Skin epidermis (tissue), 12 donors: ENCODE data around the gene PPP1R27.
"Not testable (repeated sequence)": the region's sequence is repeated elsewhere in the genome, so short reads cannot be mapped to it uniquely, and the experiment has no call there.

Experiments used
- H3K27ac ChIP-seq, 21 experiments: fragments of 200-600 bp; sonication (generic) in 11 of 21; one replicate each; pipeline ENCODE4 v1.5.0; 2020; ENCODE audit warnings: mild to moderate bottlenecking in 3 of 21, inconsistent platforms in 2 of 21, moderate library complexity in 2 of 21
- H3K4me3 ChIP-seq, 7 experiments: fragments of 200-600 bp; sonication (generic) in 2 of 7; one replicate each; pipeline ENCODE4 v1.5.0; 2020; ENCODE audit warnings: inconsistent platforms in 2 of 7, mild to moderate bottlenecking in 2 of 7, moderate library complexity in 1 of 7

The PPP1R27 gene

DNA sequence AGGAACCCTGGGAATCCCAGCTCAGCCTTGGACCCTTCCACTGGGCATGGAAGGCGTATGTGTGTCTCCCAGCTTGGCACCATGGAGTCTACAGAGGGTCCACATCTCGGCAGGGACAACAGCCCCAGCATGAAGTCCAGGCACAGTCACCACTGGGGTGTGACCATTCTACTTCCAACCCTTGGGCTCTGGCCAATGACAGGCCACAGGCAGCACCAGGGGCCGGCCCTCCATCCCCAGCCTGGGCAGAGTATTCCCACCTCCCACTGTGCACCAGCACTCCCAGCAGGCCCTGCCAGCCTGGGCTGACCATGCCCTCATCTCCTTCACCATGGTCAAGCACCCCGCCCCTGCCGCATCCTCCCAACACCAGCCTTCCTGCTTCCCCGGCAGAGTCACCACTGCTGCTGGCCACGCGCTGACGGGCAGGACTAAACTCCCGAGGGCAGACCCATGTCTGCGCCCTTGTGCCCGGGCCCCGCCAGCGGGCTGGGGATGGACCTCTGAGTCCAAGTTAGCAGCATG is 9.5 kb upstream of the PPP1R27 start:
- Histone ChIP-seq H3K27ac (peak overlapping the region in 1 of 21 experiments; percentile 11), H3K4me3 (no peak overlapping the region)

DNA sequence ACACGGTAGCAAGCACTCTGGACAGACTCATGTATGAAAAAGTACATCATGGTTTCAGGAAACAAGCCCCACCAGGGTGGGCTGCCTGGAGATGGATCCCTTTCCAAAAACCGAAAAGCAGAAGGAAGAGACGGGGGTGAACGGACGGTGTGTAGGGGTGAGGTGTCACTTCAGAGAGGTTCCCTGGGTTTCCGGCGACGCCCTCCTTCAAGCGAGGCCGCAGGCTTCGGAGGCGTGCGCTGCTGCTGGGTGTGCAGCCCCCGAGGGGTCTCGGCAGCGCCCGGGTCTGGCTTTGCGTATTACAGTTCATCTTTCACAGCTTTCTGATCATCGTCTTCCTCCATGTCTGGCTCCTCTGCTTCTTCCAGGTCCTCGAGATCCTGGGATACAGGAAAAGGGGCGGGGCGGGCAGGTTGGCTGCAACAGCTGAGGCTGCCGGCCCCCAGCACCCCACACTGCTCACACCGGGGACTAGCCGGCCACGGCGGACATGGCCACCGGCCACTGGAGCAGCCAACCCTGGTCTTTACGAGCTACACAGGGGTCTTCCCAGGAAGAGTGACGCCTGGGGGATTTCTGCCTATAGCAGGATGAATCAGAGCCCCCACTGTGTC is 9.0 kb upstream of the PPP1R27 start:
- peak overlapping the region in 1 of 21 experiments; percentile 82 for H3K27ac ChIP-seq
- no peak overlapping the region for H3K4me3 ChIP-seq

DNA sequence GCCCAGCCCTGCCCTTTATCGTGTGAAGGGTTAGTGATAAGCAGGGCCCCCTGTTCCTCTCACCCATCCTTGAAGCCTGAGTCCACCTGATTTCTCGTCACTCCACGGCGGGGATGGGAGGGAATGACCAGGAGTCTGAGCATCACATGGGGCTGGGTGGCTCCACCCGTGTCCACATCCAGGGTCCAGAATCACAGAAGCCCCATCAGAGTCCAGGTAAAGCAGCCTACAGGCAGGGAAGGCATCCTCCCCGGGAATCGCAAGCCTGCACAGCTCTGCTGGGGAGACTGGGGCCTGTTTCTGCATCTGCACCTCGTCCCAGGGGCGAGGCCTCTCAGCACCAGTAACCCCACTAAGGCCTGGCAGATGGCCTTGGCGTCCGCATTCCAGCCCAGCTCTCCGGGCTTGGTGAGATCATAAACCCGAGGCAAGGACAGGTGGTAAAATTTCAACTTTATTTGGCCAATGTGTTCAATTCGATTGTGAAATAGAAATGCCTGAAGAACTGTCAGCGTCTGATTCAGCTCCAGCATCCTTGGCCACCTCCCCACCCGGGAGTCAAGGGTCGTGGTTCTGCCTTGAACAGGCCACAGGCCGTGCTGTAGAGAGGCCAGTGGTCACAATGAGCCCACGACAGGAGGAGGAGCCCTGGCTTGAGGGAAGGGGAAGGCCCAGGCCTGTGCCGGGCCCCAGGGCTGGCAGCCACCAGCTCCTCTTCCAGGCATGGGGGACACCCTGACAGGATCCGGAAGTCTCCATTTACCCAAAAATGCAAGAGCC is 8.1 kb upstream of the PPP1R27 start:
- Histone ChIP-seq H3K4me3 (no peak overlapping the region), H3K27ac (peak overlapping the region in 12 of 21 experiments; percentile 2 to 82 (median 66))

DNA sequence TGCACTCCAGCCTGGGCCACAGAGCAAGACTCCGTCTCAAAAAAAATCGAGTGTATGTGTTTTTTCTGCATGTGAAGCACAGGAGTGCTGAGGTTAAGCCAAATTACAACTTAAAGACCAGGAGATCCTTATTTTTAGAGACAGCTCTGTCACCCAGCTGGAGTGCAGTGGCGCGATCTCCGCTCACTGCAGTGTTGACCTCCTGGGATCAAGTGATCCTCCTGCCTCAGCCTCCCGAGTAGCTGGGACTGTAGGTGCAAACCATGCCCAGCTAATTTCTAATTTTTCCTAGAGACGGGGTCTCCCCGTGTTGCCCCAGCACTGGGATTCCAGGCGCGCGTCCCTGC is 7.5 kb upstream of the PPP1R27 start:
- no peak overlapping the region for H3K4me3 ChIP-seq
- H3K27ac ChIP-seq = peak overlapping the region in 17 of 21 experiments; percentile 16 to 88 (median 77)

DNA sequence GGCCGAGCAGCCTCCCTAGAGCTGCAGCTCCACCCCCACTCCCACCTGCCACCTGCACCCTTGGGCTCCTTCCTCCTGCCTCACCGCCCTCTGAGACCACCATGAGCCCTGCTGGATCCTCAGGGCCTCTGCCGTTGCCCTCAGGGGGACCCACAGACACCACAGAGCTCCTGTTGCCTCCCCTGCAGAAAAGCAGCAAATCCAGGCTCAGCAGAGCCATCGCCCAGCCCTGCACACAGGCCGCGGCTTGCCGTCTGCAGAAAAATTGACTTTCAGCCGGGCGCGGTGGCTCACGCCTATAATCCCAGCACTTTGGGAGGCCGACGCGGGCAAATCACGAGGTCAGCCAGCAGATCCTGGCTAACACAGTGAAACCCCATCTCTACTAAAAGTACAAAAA is 7.0 kb upstream of the PPP1R27 start:
- Histone ChIP-seq H3K4me3 (peak overlapping the region in 1 of 7 experiments; percentile 7), H3K27ac (peak overlapping the region in 20 of 21 experiments; percentile 37 to 88 (median 80))

DNA sequence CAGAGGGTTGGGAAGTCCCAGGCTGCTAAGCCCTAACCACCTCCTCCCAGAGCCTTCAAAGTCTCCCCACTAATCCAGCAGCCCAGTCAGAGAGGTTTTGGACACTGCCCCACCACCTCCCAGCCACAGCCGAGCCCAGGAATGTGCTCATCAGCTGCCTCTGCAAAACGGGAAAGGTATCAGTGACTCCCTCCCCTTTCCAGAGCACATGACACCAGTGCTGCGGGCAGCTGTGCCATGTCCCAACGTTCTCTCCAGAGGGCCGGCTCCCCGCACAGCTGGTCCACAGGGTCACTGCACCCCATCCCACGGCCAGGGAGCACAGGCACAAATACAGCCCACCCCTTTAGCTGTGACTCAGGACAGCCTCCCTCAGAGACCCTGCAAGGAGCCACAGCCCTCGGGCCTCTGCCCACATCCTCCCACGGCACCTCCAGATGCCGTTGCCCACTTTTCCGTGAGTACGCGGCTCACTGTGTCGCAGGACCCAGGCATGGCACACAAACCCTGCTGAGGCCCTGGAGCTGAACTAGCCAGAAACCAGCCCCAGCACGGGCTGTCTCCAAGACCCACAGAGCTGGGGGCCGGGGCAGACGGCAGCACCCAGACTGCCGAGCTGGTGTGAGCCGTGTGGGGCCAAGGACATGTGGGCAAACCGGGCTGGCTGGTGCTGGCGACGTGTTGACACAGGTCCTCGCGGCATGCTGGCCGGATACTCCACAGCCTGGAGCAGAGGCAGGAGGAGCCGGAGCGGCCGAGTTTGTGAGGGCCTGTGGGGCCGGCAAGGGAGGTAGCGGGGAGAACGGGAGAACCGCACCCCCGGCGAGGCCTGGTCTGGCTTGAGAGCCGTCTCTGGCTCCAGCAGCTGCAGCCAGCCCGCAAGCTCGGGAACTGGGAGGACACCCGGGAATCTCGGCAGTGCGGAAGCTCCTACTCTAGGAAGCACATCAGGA is 6.3 kb upstream of the PPP1R27 start:
- Histone ChIP-seq H3K27ac (peak overlapping the region in 20 of 21 experiments; percentile 37 to 88 (median 80)), H3K4me3 (peak overlapping the region in 1 of 7 experiments; percentile 7)

DNA sequence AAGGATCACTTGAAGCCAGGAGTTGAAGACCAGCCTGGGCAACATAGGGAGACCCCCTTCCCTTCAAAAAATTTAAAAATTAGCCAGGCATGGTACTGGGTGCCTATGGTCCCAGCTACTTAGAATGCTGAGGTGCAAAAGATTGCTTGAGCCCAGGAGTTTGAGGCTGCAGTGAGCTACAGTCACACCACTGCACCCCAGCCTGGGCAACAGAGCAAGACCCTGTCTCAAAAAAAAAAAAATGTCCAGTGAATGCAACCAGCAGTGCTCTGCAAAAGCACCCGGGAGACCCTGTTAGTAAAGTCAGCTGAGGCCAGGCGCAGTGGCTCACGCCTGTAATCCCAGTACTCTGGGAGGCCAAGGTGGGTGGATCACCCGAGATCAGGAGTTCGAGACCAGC is 5.2 kb upstream of the PPP1R27 start:
- peak overlapping the region in 8 of 21 experiments; percentile 37 to 87 (median 82) for H3K27ac ChIP-seq
- H3K4me3 ChIP-seq = not testable (repeated sequence)

DNA sequence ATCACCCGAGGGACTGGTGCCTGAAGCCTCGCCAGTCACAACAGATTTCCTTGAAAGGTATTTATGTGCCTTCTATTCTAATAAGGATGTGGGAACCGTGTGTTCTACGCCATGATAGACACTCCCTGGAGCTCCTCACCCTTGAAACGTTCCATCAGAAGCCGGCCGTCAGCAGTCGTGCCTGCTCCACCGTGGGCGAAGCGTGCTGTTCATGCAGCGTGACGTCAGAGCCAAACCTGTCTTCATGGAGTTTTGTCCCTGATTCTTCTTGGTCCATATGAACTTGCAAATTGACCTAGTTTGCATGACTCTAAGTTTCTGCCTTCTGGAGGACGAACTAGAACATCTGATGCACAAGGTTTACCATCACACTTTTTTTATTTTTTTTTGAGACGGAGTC is 4.5 kb upstream of the PPP1R27 start:
- Histone ChIP-seq H3K4me3 (no peak overlapping the region), H3K27ac (peak overlapping the region in 7 of 21 experiments; percentile 11 to 82 (median 43))

DNA sequence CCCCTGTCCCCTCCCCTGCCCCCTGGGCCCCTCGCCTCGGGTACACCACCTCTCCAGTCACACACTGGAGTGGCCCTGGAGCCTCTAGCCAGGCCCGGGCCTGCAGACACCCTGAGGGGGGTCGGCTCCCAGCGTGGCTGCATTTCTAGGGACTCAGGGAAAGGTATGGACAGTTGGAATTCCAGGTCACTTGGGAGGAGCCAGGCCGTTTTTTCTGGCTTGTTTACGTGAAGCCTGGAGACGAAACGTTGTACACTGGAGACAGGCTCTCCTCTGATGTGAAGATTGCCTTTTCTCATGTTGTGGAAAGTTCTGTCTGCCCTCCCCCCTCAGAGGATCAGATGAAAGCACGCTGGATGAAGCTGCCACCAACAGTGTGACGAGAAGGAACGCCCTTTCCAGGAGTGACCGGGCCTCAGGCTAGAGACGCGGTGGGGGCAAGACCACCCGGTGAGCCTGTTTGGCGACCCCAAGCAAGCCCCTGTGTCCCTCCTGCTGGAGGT is 4.0 kb upstream of the PPP1R27 start:
- Histone ChIP-seq H3K27ac (peak overlapping the region in 7 of 21 experiments; percentile 11 to 82 (median 43)), H3K4me3 (no peak overlapping the region)

DNA sequence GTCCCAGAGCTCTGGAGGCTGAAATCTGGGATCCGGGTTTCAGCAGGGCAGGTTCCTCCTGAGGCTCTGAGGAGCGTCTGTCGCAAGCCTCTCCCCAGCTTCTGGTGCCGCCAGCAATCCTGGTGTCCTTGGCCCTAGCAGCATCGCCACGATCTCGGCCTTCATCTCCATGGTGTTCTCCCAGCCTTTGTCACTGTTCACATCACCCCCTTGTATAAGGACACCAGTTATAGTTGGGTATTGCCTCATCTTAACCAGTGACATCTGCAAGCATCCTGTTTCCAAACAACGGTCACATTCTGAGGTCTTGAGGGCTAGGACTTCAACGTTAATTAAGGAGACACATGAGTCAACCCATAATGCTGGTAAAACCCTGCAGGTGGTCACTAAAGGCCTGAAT is 2.8 kb upstream of the PPP1R27 start:
- H3K4me3 ChIP-seq = no peak overlapping the region
- H3K27ac ChIP-seq = no peak overlapping the region

DNA sequence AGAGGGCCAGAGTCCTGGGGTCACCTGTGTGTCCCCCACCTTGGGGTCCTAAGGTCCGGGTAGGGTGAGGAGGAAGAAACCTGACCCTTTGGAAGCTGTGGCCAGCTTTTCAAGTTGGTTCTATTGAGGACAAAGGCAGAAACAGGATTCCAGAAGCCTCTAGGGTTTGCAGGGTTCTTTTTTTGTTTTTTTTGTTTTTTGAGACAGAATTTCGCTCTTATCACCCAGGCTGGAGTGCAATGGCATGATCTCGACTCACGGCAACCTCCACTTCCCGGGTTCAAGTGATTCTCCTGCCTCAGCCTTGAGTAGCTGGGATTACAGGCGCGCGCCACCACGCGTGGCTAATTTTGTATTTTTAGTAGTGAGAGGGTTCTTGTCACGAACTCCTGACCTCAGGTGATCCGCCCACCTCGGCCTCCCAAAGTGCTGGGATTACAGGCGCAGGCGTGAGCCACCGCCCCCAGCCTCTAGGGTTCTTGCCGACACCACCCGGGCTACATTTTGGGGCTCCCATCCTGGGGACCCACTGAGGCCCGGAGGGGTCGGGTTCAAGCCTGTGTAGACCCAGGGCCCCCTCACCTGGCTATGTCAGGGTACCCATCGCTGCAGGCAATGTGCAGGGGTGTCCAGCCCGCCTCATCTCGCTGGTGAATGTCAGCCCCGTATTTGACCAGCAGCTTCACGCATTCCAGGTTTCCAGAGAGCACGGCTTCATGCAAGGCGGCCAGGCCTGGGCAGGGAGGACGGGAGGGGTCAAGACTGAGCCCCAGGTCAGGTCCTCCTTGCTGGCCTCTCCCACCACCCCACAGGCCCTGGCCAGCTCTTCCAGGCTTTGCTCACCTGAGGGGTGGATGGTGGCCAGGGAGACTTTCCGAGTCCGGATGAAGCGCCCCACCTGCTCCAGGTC is 674 bp downstream of the PPP1R27 start:
- Histone ChIP-seq H3K4me3 (peak overlapping the region; percentile 53 to 91 (median 75)), H3K27ac (peak overlapping the region in 19 of 21 experiments; percentile 73 to 97 (median 94))

DNA sequence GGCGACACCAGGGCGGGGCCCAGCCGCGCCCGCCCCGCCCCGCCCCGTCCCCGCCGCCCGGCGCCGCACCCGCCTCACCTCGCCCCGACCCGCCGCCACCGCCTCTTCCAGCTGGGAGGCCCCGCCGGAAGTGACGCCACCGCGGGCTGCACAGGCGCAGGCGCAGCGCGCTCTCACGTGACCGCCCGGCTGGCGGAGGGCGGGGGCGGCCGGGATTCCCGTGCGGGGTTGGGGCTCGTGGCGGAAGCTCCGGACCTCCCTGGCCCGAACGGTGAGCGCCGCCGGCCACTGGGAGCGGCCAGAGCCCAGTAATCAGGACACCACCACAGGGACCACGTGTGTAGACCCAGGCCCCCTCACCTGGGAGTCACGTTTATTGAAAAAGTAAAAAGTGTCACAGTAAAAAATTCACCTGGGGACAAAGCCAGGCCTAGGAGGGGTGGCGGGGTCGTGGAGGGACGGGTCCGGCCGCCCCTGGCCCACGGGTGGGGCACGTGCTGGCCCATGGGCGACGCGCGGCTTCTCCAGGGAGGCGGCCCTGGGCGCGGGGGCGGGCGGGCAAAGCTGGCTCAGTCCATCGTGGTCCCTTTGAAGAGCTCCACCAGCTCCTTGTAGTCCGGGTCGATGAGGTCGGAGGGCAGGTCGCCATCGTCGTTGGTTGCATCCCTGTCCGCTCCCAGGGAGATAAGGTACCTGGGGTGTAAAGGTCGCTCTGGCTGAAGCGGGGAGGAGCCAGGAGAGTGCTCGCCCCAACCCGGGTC is 1.5 kb downstream of the PPP1R27 start, which contains the start of gene MCRIP1:
Gene MCRIP1 (minus strand): TSS at position 132 of the 761 bp plus-strand sequence. CDS start 8,785 bp downstream, outside the sequence.
- Histone ChIP-seq H3K27ac (peak within 1 kb of the TSS; percentile 73 to 97 (median 94)), H3K4me3 (peak within 1 kb of the TSS; percentile 73 to 91 (median 79))

DNA sequence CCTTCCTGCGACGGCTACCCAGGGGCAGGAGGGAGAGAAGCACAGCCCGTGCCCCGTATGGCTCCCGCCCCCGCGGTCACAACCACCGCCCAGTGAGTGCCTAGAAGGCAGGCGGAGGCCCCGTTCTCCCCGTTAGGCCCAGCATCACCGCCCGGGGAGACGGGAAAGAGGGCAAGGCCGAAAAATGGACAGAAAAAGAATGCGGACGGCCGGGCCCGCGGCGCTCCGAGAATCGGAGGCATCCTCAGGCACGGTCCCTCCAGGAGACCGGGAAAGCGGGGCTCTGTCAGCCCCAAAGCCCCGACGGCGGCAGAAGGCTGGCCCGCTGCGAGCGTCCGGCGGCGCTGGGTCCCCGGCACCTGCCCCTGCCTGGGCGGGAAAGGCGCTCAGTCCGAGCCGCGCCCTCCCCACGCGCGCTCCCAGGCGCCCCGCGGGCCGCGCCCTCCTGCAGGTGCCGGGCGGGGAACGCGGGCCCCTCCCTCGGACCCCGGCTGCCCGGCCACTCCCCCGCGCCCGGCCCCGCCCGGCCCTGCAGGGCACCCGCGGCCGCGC is 2.2 kb downstream of the PPP1R27 start:
- H3K27ac ChIP-seq = peak overlapping the region; percentile 63 to 94 (median 84)
- H3K4me3 ChIP-seq = peak overlapping the region; percentile 73 to 91 (median 79)

DNA sequence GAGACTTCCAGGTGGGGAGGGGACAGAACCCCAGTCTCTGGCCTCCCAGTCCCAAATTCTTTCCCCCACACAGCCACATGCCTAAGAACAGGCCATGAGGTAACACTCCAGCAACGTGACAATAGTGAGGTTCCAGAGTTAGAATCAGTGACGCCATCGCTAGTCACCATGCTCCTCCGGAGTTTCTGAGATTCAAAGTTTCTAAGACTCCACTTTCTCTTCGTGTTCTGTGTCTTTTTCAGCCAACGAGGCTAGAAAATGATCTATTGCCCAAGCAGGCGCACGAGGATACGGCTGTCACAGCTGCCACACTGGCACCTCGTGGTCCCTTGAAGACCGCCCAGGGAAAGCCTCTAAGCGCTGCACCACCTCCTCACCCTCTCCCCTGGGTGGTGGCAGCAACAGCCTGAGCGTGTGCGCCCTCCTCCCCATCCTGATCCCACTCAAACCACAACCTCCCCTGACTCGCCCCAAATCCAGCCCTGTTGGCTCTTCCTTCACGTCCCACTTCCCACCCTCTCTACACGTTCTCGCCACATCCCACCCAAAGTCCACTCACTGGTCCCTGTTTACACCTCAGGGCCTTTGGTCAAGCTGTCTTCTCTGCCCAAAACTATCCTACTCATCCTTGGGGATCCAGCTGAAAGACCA is 2.8 kb downstream of the PPP1R27 start:
- Histone ChIP-seq H3K27ac (peak overlapping the region; percentile 63 to 94 (median 84)), H3K4me3 (peak overlapping the region; percentile 73 to 91 (median 79))

DNA sequence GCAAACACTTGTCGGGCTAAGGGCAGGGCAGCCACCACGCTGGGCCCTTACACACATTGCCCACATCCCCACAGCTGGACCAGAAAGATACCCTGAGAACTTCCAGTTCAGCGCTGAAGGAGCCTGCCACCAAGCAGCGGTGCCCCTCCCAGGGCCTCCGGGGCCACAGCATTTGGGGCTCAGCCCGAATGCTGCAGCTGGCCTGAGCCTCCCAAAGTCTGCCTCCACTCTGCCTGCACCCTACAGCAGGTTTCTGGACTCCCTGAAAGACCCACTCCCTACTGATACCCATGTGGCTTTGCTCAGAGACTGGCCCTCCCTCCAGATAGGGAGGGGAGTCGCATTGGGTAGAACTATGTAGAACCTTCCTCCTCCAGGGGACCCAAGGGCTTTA is 3.3 kb downstream of the PPP1R27 start:
- Histone ChIP-seq H3K27ac (peak overlapping the region in 18 of 21 experiments; percentile 31 to 94 (median 86)), H3K4me3 (peak overlapping the region in 1 of 7 experiments; percentile 91)

DNA sequence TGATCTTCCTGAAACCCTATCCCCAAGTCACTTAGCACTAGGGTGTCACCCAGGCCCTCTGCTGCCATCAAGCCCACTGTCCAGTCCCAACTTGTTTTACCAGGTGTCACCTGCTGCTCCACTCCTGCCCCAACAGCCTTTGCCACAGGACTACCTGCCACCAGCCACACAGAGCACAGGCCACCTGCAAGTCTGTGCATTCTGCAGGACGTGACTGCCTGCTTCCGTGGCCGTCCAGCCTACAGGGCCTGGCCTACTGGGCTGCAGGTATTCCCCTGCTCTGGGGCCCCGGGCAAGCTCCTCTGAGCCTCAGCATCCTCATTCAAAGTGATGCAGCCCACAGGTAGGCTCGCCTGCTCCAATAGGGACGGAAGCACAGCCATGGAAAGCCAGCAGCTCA is 5.0 kb downstream of the PPP1R27 start:
- Histone ChIP-seq H3K4me3 (no peak overlapping the region), H3K27ac (no peak overlapping the region)

DNA sequence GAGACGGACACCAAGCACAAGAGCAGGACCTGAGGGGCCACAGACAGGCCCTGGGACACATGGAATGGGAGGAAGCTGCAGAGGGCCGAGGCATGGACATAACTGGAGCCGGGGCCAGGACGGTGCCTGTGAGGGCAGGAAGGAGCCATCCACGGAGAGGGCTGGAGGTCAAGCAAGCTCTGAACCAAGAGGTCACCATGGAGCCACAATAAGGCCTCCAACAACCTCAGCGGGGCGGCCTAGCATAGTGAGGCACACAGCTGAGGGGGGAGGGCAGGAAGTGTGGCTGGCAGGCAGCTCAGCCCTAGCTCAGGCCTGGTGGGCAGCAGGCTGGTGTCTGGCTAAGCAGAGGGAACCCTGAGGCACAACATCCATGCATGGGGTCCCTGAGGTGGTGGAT is 6.2 kb downstream of the PPP1R27 start:
- Histone ChIP-seq H3K27ac (peak overlapping the region in 1 of 21 experiments; percentile 49), H3K4me3 (no peak overlapping the region)
